GM13977 (cell line): Measurements from ENCODE around the gene SUSD2.

Source experiments
- DNase-seq: peaks from one replicate; pipeline ENCODE4 v3.0.0; 2012; ENCODE audit warnings: low spot score
- CTCF ChIP-seq: IDR thresholded peaks from 2 replicates; pipeline ENCODE4 v1.5.1; 2012; ENCODE audit warnings: mild to moderate bottlenecking, control low read depth; ENCODE audit not compliant: insufficient read depth; ENCODE audit errors: extremely low read depth, missing control alignments
- in situ Hi-C: fragments of 300-500 bp; cut with MboI; formaldehyde crosslinking; loops from one replicate; pipeline ENCODE4 v1.12.0; 2022; ENCODE audit warnings: low sequenced_read_pairs, low pct_unique_long_range_greater_than_20kb, mixed read lengths, inconsistent platforms; ENCODE audit not compliant: unreplicated experiment

The SUSD2 gene

GRCh38 chr22:24224468-24224867 is 43.2 kb downstream of the SUSD2 start:
- TF ChIP-seq CTCF, result no peak
- DNase-seq, result no peak
- in situ Hi-C loops, result no loop called here

GRCh38 chr22:24225044-24225601 is 43.8 kb downstream of the SUSD2 start:
- no peak for TF ChIP-seq CTCF
- in situ Hi-C loops, result no loop called here
- DNase-seq, result no peak

GRCh38 chr22:24225951-24226350 is 44.7 kb downstream of the SUSD2 start:
- DNase-seq, result no peak
- TF ChIP-seq CTCF, result no peak
- in situ Hi-C loops, result no loop called here

- DNase-seq, result peak; percentile 80
- peak; percentile 69 for TF ChIP-seq CTCF
- in situ Hi-C loops, result no loop called here
Measured at GRCh38 chr22:24230911-24231656, 49.8 kb downstream of the SUSD2 start.

- DNase-seq, result no peak
- in situ Hi-C loops, result no loop called here
Measured at GRCh38 chr22:24231706-24232105, 50.4 kb downstream of the SUSD2 start.

GRCh38 chr22:24232124-24232523 is 50.8 kb downstream of the SUSD2 start:
- no peak for TF ChIP-seq CTCF
- in situ Hi-C loops, result no loop called here
- no peak for DNase-seq

More at GRCh38 chr22:24231706-24232105, 50.4 kb downstream of the SUSD2 start:
- TF ChIP-seq CTCF, result no peak

GRCh38 chr22:24232725-24233124 is 51.4 kb downstream of the SUSD2 start:
- in situ Hi-C loops, result no loop called here
- DNase-seq, result no peak
- TF ChIP-seq CTCF, result no peak
